Stimulated activated CD8-positive, alpha-beta memory T cell treated with anti-CD3 and anti-CD28 coated beads, Interleukin-2, amount 100 ng/mL, for 48 hours (primary cell): ENCODE results near the gene OR2V1.
"Not testable (repeated sequence)": the region's sequence is repeated elsewhere in the genome, so short reads cannot be mapped to it uniquely, and the experiment has no call there.

Experiments
- DNase-seq, 2 donors: peaks; one replicate each; pipeline ENCODE4 v3.0.0-alpha.2; 2020; ENCODE audit warnings: low read depth in 2 of 2

OR2V1 gene

GRCh38 chr5:181160152-181160754, 29.3 kb upstream of the OR2V1 start:
- peak; percentile 57 to 80 for DNase-seq

GRCh38 chr5:181159286-181160151, 28.6 kb upstream of the OR2V1 start:
- peak; percentile 84 to 92 for DNase-seq

- no peak for DNase-seq
These were observed 27.9 kb upstream of the OR2V1 start for GRCh38 chr5:181158869-181159268.

GRCh38 chr5:181156758-181157157, 25.8 kb upstream of the OR2V1 start:
- no peak for DNase-seq

GRCh38 chr5:181153814-181154213, 22.8 kb upstream of the OR2V1 start:
- DNase-seq = no peak

GRCh38 chr5:181152406-181152805, 21.4 kb upstream of the OR2V1 start:
- no peak for DNase-seq

- DNase-seq = no peak
These were observed 20.2 kb upstream of the OR2V1 start for GRCh38 chr5:181151146-181151545.

DNA sequence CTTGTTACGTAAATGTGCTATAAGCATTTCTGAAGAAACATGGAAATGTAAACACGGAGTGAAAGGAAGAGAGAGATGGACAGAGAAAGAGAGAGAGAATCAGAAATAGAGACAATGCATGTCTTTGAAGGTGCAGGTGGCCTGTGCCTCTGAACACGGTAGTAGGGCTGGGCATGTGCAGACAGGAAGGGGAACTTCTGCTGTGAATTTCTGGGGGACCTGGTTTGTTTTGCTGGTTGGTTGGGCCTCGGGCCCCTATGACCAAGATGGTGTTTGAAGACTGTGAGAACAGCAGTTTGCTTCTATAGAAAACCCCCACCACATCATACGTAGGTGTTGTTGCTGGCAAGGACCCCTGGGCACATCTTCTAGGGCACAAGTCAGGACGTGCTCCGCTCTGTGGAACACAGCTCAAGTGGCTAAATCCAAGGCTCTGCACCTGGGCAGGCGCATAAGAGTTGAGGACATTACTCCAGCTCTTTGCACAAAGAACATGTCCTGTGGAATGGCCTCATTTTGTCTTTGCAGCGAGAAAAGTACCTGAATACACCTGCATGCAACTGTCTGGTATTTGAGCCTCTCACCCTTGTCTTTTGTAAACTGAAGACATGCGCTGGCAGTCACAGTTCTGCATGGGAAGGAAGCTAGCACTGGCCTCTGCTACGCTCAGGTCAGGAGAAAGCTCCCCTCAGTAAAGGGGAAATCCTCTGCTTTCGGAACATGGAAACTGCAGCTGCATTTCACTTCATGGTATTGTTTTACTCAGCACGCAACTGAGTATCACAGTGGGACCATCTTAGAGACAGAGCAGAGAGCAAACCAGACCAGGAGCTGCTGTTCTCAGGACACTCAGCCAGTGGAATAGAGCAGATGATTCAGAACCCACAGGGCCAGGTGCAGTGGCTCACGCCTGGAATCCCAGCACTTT, 19.1 kb upstream of the OR2V1 start:
- DNase-seq = no peak

DNA sequence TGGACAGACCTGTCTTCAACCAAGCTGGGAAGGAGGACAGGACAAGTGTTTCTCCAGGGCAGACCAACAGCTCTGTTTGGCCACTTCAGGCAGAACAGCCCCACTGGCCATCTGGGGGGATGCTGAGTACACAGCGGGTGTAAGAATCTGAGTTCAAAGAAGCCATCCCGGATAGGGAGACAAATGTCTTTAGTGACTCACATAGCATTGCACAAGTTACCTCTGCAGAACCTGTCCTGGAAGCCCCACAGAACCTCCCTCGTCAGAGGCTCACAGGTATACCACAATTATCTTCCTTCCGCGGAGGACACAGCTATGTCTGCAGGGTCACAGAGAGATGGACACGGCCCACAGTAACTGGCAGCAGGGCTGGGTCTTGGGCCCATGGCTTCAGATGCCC, 18.4 kb upstream of the OR2V1 start:
- DNase-seq = no peak

DNA sequence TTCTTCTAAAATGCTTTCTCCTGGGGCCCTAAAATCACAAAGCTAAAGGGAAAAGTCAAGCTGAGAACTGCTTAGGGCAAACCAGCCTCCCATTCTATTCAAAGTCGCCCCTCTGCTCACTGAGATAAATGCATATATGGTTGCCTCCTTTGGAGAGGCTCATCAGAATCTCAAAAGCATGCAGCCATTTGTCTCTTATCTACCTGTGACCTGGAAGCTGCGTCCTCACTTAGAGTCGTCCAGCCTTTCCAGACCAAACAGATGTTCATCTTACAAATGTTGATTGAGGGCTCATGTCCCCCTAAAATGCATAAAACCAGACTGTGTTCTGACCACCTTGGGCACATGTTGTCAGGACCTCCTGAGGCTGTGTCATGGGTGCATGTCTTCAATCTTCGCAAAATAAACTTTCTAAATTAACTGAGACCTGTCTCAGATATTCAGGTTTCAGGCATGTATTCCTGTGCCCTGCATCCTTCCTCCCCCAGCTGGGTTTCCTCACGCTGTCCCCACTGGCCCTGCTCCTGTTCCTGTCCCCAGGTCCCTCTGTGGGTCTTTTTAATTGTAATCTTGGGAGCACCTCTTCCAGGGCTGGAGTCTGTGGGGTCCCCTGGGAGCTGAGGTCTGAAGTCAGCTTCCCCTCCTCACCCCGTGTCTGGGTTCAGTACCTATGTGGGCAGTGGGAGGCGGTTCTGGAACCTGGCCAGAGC, 16.1 kb upstream of the OR2V1 start, which contains the start of gene OR2V2:
Gene OR2V2, plus strand, starts transcription at position 660 of the 710 bp plus-strand sequence. CDS start 7,357 bp downstream, outside the sequence.
- not testable (repeated sequence) for DNase-seq

DNA sequence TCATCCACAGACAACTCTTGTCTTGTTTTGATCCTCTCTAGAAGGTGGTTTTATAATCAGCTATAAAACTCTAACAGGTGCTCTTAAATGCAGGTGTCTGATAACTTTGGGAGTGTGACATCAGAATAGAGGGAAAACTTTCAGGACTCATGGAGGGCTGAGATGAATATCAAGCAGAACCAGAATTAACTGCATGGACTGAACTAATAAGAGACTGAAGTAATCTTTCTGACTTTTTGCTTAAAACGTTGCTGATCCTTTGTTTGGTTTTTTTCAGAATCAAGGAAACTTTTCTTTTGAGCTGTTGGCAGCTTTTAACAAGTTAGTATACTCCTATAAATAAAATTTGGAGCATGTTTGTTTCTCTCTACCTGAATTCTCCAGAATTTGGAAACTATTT, 14.2 kb upstream of the OR2V1 start:
- no peak for DNase-seq

GRCh38 chr5:181142054-181142453, 11.1 kb upstream of the OR2V1 start:
- DNase-seq = no peak

GRCh38 chr5:181140766-181141165, 9.8 kb upstream of the OR2V1 start:
- no peak for DNase-seq

DNA sequence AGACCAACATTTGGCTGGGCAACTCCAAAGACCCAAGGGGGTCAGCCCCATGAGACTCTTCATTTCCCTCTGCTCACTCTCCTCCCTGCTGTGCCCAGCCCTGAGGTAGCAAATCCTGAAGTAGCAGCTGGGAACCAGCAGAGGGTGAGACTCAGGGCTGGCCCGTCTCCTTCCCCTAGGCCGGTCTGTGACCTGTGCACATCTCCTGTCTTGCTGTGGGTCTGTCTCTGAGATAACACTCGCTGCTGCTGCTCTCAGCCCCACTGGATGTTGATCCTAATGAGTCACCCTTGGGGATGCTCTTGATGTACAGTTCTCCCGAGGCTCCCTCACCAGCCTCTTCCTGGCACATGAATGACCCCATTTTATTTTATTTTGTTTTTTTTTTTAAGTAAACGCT, 7.3 kb upstream of the OR2V1 start:
- DNase-seq = no peak

- no peak for DNase-seq
These were observed 5.5 kb upstream of the OR2V1 start for GRCh38 chr5:181136361-181136955.

- DNase-seq = no peak
These were observed 3.3 kb upstream of the OR2V1 start for GRCh38 chr5:181134259-181134658.

GRCh38 chr5:181133610-181134231, 2.8 kb upstream of the OR2V1 start:
- no peak for DNase-seq

DNA sequence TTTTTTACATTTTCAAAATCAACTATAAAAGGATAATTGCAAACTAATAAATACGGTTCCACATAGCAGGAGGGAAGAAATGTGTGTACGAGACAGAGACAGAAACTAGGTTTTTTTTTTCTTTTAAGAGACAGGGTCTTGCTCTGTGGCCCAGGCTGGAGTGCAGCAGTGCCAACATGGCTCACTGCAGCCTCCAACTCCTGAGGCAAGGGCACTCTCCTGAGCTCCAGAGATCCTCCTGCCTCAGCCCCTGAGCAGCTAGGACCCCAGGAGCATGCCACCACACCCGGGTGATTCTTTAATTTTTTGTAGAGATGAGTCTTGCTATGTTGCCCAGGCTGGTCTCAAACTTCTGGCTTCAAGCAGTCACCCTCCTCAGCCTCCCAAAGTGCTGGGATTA, 2.1 kb upstream of the OR2V1 start:
- DNase-seq = no peak

DNA sequence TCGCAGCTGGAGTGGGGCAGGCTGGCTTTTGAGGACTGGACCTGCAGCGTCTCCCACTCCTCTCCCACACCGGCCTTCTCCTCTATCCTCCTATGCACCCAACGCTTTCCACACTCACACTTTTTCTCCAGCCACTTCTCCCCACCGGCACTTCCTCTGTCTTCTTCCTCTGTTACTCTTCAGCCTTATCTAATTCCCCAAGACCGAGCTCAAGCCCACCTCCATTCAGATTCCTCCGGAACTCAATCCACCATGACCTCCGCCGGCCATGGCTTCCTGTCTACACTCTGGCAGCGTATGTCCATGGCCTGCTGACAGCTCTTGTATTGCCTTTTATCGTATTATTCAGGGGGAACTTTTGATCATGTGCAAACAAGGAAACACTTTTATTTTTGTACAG, 545 bp upstream of the OR2V1 start:
- DNase-seq = no peak

DNA sequence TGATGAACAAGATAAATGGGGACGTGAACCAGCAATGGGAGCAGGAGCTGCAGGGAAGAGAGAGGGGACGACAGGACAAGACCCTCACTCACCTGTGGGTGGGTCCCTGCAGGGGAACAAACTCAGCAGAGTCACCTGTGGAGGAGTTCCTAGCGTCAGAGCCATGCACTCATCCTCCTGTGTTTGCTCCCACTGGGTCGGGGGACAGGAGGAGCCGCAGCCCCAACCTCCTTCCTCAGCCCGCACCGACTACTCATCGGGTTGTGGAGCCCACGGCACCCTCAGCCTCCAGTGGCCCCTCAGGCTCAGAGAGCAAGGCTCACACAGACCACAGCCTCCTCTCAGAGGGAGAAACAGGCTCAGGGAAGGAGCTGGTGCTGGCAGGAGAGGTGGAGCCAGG, 888 bp downstream of the OR2V1 start:
- DNase-seq = not testable (repeated sequence)

DNA sequence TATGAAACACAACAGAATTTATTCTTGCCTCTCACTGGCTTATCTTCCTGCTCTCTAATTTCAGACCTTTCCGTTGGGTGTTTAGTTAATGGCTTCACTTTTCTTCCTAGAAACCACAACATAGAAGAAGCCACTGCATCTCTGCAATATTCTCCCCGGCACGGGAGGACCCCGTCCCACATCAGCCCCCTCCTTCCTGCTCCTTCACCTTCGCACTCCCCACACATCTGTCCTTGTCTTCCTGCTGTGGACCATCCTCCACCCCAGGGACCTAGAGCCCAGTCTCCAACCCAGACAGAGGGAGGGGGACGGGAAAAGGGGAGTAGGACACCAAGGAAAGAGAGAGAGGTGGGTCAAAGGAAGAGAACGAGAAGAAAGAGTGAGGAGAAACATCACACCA, 1.4 kb downstream of the OR2V1 start:
- no peak for DNase-seq
